CD4-positive, CD25-positive, alpha-beta regulatory T cell (primary cell): Measurements from ENCODE around the gene PIGQ. TPM values are rescaled to one million over a fixed set of nuclear protein-coding genes. Genes with fewer than 3 reads are reported as not detected.

Source experiments
- ATAC-seq, 2 donors: fragments of 150-1000 bp; cut with Tn5 transposase; one replicate each; pipeline ENCODE4 v1.10.0; 2021; ENCODE audit warnings: low read depth in 2 of 2, moderate number of reproducible peaks in 2 of 2, moderate library complexity in 1 of 2
- DNase-seq, 3 donors: peaks; one replicate each; pipeline versions ENCODE4 v3.0.0 to v3.0.0-alpha.2; 2012 to 2022; ENCODE audit warnings: mixed read lengths in 1 of 3
- H3K27ac ChIP-seq: one replicate; pipeline ENCODE4 v1.7.0; 2013; ENCODE audit warnings: mild to moderate bottlenecking, low read length; ENCODE audit not compliant: insufficient read depth, poor library complexity, severe bottlenecking
- H3K27me3 ChIP-seq: one replicate; pipeline ENCODE4 v1.7.0; 2013; ENCODE audit warnings: low read length; ENCODE audit not compliant: control insufficient read depth, insufficient read depth
- H3K36me3 ChIP-seq: one replicate; pipeline ENCODE4 v1.7.0; 2013; ENCODE audit warnings: mild to moderate bottlenecking, low read length, moderate library complexity; ENCODE audit not compliant: control insufficient read depth, insufficient read depth
- H3K4me1 ChIP-seq: 2 replicates; pipeline ENCODE4 v1.7.0; 2013; ENCODE audit warnings: mild to moderate bottlenecking, low read length; ENCODE audit not compliant: insufficient read depth, control insufficient read depth, poor library complexity, severe bottlenecking
- H3K4me3 ChIP-seq: one replicate; pipeline ENCODE4 v1.7.0; 2013; ENCODE audit warnings: low read depth, mild to moderate bottlenecking, low read length, moderate library complexity
- H3K9me3 ChIP-seq, 2 experiments: 1 replicate in 1 of 2; 2 replicates in 1 of 2; pipeline ENCODE4 v1.7.0; 2013; ENCODE audit warnings: low read length in 2 of 2, mild to moderate bottlenecking in 1 of 2, moderate library complexity in 1 of 2; ENCODE audit not compliant: control insufficient read depth in 2 of 2
- H3K27ac Mint-ChIP-seq, 3 donors: one replicate each; pipeline ENCODE4 v1.8.0; 2020 to 2022; ENCODE audit warnings: mild to moderate bottlenecking in 3 of 3, mixed read lengths in 3 of 3, moderate library complexity in 2 of 3
- H3K27me3 Mint-ChIP-seq: one replicate; pipeline ENCODE4 v1.8.0; 2022; ENCODE audit warnings: mild to moderate bottlenecking, mixed read lengths
- H3K36me3 Mint-ChIP-seq: one replicate; pipeline ENCODE4 v1.8.0; 2020; ENCODE audit warnings: mixed read lengths
- H3K4me1 Mint-ChIP-seq, 4 donors: one replicate each; pipeline ENCODE4 v1.8.0; 2020 to 2022; ENCODE audit warnings: mixed read lengths in 4 of 4, mild to moderate bottlenecking in 1 of 4
- H3K4me3 Mint-ChIP-seq, 4 donors: one replicate each; pipeline ENCODE4 v1.8.0; 2020 to 2022; ENCODE audit warnings: mild to moderate bottlenecking in 4 of 4, mixed read lengths in 4 of 4, moderate library complexity in 3 of 4
- H3K9me3 Mint-ChIP-seq, 7 donors: one replicate each; pipeline ENCODE4 v1.8.0; 2020 to 2022; ENCODE audit warnings: mixed read lengths in 7 of 7, mild to moderate bottlenecking in 3 of 7, moderate library complexity in 2 of 7
- polyA plus RNA-seq, 4 donors: library from polyadenylated mRNA; unstranded; fragments of 300-500 nt; fragmentation: Illumina TruSeq; gene quantifications; one replicate each; pipeline ENCODE4 v1.2.3, GENCODE V29; 2021
- total RNA-seq: library from RNA; stranded (reverse); gene quantifications from one replicate; pipeline ENCODE4 v1.2.3, GENCODE V29; 2022

PIGQ gene
- total and polyA plus RNA-seq, 5 donors from 2014 or later: 11.6 to 25.7 (median 13.1) TPM

GRCh38 chr16:633336-634050 lies 63.7 kb downstream of the PIGQ start:
- H3K4me3 ChIP-seq: no peak overlapping the region
- Mint-ChIP-seq H3K27ac (no peak overlapping the region), H3K9me3 (peaks cover 0 to 3% (median 0%) of the 10 kb centered on the region in 7 donors), H3K27me3 (peaks cover 8% of the 10 kb centered on the region), H3K36me3 (no peaks in the 10 kb centered on the region), H3K4me3 (peak overlapping the region in 1 of 4 donors; percentile 7), H3K4me1 (peaks cover 0 to 12% (median 4%) of the 10 kb centered on the region in 4 donors)
- H3K27ac ChIP-seq: no peak overlapping the region
- peaks cover 21% of the 10 kb centered on the region for H3K4me1 ChIP-seq
- peaks cover 0 to 4% of the 10 kb centered on the region in 2 experiments for H3K9me3 ChIP-seq
- no peak for DNase-seq
- H3K36me3 ChIP-seq: no peaks in the 10 kb centered on the region
- ATAC-seq: no peak
- no peaks in the 10 kb centered on the region for H3K27me3 ChIP-seq

Other genes starting within 250 kb of the PIGQ start
- gene AXIN1, start 217.2 kb upstream of the PIGQ start, total RNA-seq: 45.2 TPM
- 1 to 10 TPM; 1.1 to 2.9 (median 1.4) TPM for gene AXIN1, start 217.2 kb upstream of the PIGQ start, polyA plus RNA-seq
- 37.8 TPM for gene MRPL28, start 199.4 kb upstream of the PIGQ start, total RNA-seq
- 100 to 1,000 TPM in 1 of 4 donors, 10 to 100 TPM in 3; 63.0 to 109 (median 85.2) TPM for gene MRPL28, start 199.4 kb upstream of the PIGQ start, polyA plus RNA-seq
- gene PGAP6, start 188.0 kb upstream of the PIGQ start, total RNA-seq: 71.4 TPM
- 10 to 100 TPM in 3 of 4 donors, 1 to 10 TPM in 1; 7.8 to 45.3 (median 32.2) TPM for gene PGAP6, start 188.0 kb upstream of the PIGQ start, polyA plus RNA-seq
- gene NME4, start 172.8 kb upstream of the PIGQ start, total RNA-seq: 6.7 TPM
- 10 to 100 TPM; 16.2 to 29.8 (median 23.1) TPM for gene NME4, start 172.8 kb upstream of the PIGQ start, polyA plus RNA-seq
- 4.8 TPM for gene DECR2, start 168.1 kb upstream of the PIGQ start, total RNA-seq
- gene DECR2, start 168.1 kb upstream of the PIGQ start, polyA plus RNA-seq: 1 to 10 TPM; 2.2 to 4.5 (median 2.7) TPM
- gene RAB11FIP3, start 144.3 kb upstream of the PIGQ start, total RNA-seq: 34.5 TPM
- gene RAB11FIP3, start 144.3 kb upstream of the PIGQ start, polyA plus RNA-seq: 1 to 10 TPM; 1.0 to 2.8 (median 1.5) TPM
- 82.6 TPM for gene CAPN15, start 42.3 kb upstream of the PIGQ start, total RNA-seq
- 1 to 10 TPM; 3.0 to 8.5 (median 5.2) TPM for gene CAPN15, start 42.3 kb upstream of the PIGQ start, polyA plus RNA-seq
- gene PRR35, start 9.6 kb upstream of the PIGQ start, total RNA-seq: not detected
- gene PRR35, start 9.6 kb upstream of the PIGQ start, polyA plus RNA-seq: not detected
- 1.9 TPM for gene NHLRC4, start 3.0 kb upstream of the PIGQ start, total RNA-seq
- gene NHLRC4, start 3.0 kb upstream of the PIGQ start, polyA plus RNA-seq: 1 to 10 TPM; 3.7 to 5.6 (median 4.8) TPM
- 12.1 TPM for gene RAB40C, start 20.1 kb downstream of the PIGQ start, total RNA-seq
- 1 to 10 TPM; 6.8 to 9.6 (median 8.2) TPM for gene RAB40C, start 20.1 kb downstream of the PIGQ start, polyA plus RNA-seq
- gene WFIKKN1, start 61.0 kb downstream of the PIGQ start, total RNA-seq: 0.22 TPM
- not detected for gene WFIKKN1, start 61.0 kb downstream of the PIGQ start, polyA plus RNA-seq
- 45.3 TPM for gene METTL26, start 66.3 kb downstream of the PIGQ start, total RNA-seq
- gene METTL26, start 66.3 kb downstream of the PIGQ start, polyA plus RNA-seq: 100 to 1,000 TPM in 2 of 4 donors, 10 to 100 TPM in 2; 82.7 to 133 (median 102) TPM
- 10.5 TPM for gene MCRIP2, start 71.9 kb downstream of the PIGQ start, total RNA-seq
- 10 to 100 TPM; 18.0 to 23.1 (median 18.4) TPM for gene MCRIP2, start 71.9 kb downstream of the PIGQ start, polyA plus RNA-seq
- gene WDR90, start 79.4 kb downstream of the PIGQ start, total RNA-seq: 11.4 TPM
- 1 to 10 TPM in 2 of 4 donors, under 1 TPM in 2; 0.89 to 2.5 (median 1.1) TPM for gene WDR90, start 79.4 kb downstream of the PIGQ start, polyA plus RNA-seq
- 212 TPM for gene RHOT2, start 98.2 kb downstream of the PIGQ start, total RNA-seq
- 10 to 100 TPM; 34.3 to 47.1 (median 38.4) TPM for gene RHOT2, start 98.2 kb downstream of the PIGQ start, polyA plus RNA-seq
- gene RHBDL1, start 105.7 kb downstream of the PIGQ start, total RNA-seq: 3.2 TPM
- 1 to 10 TPM in 1 of 4 donors, under 1 TPM in 2, not detected in 1; 0.49 to 1.5 (median 0.88) TPM for gene RHBDL1, start 105.7 kb downstream of the PIGQ start, polyA plus RNA-seq
- 63.2 TPM for gene STUB1, start 110.4 kb downstream of the PIGQ start, total RNA-seq
- gene STUB1, start 110.4 kb downstream of the PIGQ start, polyA plus RNA-seq: 100 to 1,000 TPM; 117 to 142 (median 135) TPM
- gene JMJD8, start 114.4 kb downstream of the PIGQ start, total RNA-seq: 22.7 TPM
- gene JMJD8, start 114.4 kb downstream of the PIGQ start, polyA plus RNA-seq: 10 to 100 TPM; 29.2 to 36.2 (median 33.4) TPM
- gene WDR24, start 120.4 kb downstream of the PIGQ start, total RNA-seq: 8.9 TPM
- 10 to 100 TPM in 2 of 4 donors, 1 to 10 TPM in 2; 7.9 to 10.4 (median 10.0) TPM for gene WDR24, start 120.4 kb downstream of the PIGQ start, polyA plus RNA-seq
- gene FBXL16, start 135.8 kb downstream of the PIGQ start, total RNA-seq: 18.6 TPM
- gene FBXL16, start 135.8 kb downstream of the PIGQ start, polyA plus RNA-seq: 10 to 100 TPM in 1 of 4 donors, 1 to 10 TPM in 3; 8.5 to 10.5 (median 9.3) TPM
- 4.6 TPM for gene METRN, start 145.2 kb downstream of the PIGQ start, total RNA-seq
- gene METRN, start 145.2 kb downstream of the PIGQ start, polyA plus RNA-seq: 10 to 100 TPM; 14.3 to 24.1 (median 17.7) TPM
- gene ANTKMT, start 151.2 kb downstream of the PIGQ start, total RNA-seq: 13.6 TPM
- gene ANTKMT, start 151.2 kb downstream of the PIGQ start, polyA plus RNA-seq: 10 to 100 TPM; 60.3 to 85.9 (median 64.4) TPM
- 2.5 TPM for gene CCDC78, start 156.5 kb downstream of the PIGQ start, total RNA-seq
- gene CCDC78, start 156.5 kb downstream of the PIGQ start, polyA plus RNA-seq: under 1 TPM; 0.37 to 0.70 (median 0.43) TPM
- 15.6 TPM for gene HAGHL, start 157.1 kb downstream of the PIGQ start, total RNA-seq
- 1 to 10 TPM; 2.2 to 4.3 (median 3.2) TPM for gene HAGHL, start 157.1 kb downstream of the PIGQ start, polyA plus RNA-seq
- 42.6 TPM for gene CIAO3, start 171.0 kb downstream of the PIGQ start, total RNA-seq
- gene CIAO3, start 171.0 kb downstream of the PIGQ start, polyA plus RNA-seq: 10 to 100 TPM; 17.2 to 26.6 (median 19.7) TPM
- not detected for gene MSLN, start 190.8 kb downstream of the PIGQ start, total RNA-seq
- not detected for gene MSLN, start 190.8 kb downstream of the PIGQ start, polyA plus RNA-seq
- gene RPUSD1, start 218.4 kb downstream of the PIGQ start, total RNA-seq: 20.8 TPM
- 10 to 100 TPM; 22.3 to 24.9 (median 23.0) TPM for gene RPUSD1, start 218.4 kb downstream of the PIGQ start, polyA plus RNA-seq
- gene CHTF18, start 218.7 kb downstream of the PIGQ start, total RNA-seq: 28.8 TPM
- 1 to 10 TPM; 1.1 to 5.9 (median 2.8) TPM for gene CHTF18, start 218.7 kb downstream of the PIGQ start, polyA plus RNA-seq
- gene GNG13, start 230.8 kb downstream of the PIGQ start, total RNA-seq: not detected
- gene GNG13, start 230.8 kb downstream of the PIGQ start, polyA plus RNA-seq: not detected